ENCODE data around the gene UBE3D. TPM values are rescaled to one million over a fixed set of nuclear protein-coding genes. Genes with fewer than 3 reads are reported as not detected.

Gene UBE3D
- total RNA-seq, 1 experiment from 2014 or later = 9.5 TPM

DNA sequence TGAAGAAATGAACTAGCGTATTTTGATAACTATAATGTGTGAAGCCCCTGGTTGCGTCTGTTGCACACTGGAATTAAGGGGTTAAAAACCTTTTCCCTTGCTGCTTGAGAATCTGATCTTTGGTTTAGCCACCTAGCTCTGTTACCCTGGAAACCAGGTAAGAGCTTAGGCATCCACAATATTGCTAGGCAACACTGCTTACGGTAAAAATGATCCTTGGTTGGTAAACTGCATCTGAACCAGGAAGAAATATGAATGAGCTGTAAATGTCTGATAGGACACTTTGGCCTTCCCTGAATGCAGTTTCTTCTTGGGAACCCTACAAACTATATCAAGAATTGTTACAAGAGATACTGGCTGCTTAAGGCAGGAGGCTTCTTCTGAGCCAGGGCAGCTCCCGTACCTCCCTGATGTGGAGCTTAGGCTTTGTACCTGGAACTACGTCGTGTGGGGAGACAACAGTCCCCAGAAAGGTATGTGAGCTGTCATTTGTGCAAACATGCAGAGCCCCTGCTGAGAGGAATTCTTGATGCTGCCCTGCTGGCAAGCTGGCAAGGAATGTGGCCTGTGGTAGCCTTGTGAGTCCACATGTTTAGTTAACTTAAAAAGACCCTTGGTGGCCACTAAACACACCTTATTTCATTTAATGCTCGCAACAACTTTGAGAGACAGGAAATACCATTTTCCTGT, 18.4 kb downstream of the UBE3D start:
- TF ChIP-seq, protein P1, sequence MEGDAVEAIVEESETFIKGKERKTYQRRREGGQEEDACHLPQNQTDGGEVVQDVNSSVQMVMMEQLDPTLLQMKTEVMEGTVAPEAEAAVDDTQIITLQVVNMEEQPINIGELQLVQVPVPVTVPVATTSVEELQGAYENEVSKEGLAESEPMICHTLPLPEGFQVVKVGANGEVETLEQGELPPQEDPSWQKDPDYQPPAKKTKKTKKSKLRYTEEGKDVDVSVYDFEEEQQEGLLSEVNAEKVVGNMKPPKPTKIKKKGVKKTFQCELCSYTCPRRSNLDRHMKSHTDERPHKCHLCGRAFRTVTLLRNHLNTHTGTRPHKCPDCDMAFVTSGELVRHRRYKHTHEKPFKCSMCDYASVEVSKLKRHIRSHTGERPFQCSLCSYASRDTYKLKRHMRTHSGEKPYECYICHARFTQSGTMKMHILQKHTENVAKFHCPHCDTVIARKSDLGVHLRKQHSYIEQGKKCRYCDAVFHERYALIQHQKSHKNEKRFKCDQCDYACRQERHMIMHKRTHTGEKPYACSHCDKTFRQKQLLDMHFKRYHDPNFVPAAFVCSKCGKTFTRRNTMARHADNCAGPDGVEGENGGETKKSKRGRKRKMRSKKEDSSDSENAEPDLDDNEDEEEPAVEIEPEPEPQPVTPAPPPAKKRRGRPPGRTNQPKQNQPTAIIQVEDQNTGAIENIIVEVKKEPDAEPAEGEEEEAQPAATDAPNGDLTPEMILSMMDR (IDR thresholded peaks at IDR 0.05; ENCODE audit: unreplicated experiment) = no peak
- intact Hi-C loops (cut with micrococcal nuclease; ENCODE audit: unreplicated experiment) = no loop called here
- Mint-ChIP-seq H3K4me1 (ENCODE audit: low read depth, unreplicated experiment) (peaks cover 16% of the 10 kb centered on the region), H3K4me3 (ENCODE audit: low read depth, unreplicated experiment) (no peak overlapping the region), H3K27ac (ENCODE audit: unreplicated experiment) (peak overlapping the region; percentile 78), H3K9me3 (ENCODE audit: low read depth, unreplicated experiment) (no peaks in the 10 kb centered on the region), H3K27me3 (ENCODE audit: unreplicated experiment) (no peaks in the 10 kb centered on the region), H3K36me3 (ENCODE audit: insufficient read depth, unreplicated experiment) (no peaks in the 10 kb centered on the region)
- no TSS peak for BruUV-seq (replicated peaks)
- CTCF ChIA-PET = interaction anchor here (0.6 to 1.0 kb wide), 3 partner anchors 18 to 800 kb away, joined by 3 to 7 read pairs (median 3); partner anchors contain the start of gene UBE3D
- DNase-seq = peak; percentile 49

DNA sequence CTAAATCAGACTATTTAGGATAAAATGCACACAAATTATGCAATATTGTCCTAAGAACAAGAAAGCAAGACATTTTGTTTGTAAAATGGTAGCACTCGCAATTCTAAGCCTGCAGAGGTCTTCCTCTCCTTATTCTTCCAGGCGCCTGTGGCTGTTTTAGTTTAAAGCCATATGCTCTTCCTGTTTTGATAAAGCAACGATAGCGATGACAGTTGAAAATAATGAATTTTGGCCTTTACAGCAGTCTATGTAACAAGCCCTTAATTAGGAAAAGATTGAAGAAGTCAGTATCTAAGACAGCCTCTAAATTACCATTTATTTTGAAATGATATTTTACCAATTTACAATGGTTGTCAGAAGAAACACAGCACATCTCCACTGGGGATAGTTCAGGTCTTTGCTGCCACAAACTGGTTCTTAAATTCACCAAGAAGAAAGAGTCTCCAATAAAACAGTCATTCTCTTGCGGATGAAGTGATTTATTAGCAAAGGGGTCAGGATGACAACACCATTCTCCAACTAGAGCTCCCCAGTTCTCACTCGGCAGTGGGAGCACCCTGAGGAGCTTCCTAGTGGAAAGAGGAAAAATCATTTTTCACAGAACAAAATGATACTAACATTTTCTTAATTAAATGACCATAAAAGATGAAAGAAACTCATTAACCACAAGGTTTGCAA, 21.4 kb downstream of the UBE3D start:
- CTCF ChIA-PET = no interaction called here
- TF ChIP-seq, protein P1 (IDR thresholded peaks at IDR 0.05; ENCODE audit: unreplicated experiment) = no peak
- peaks cover 8% of the 10 kb centered on the region for H3K4me1 Mint-ChIP-seq (ENCODE audit: low read depth, unreplicated experiment)
- no peak overlapping the region for H3K27ac Mint-ChIP-seq (ENCODE audit: unreplicated experiment)
- H3K9me3 Mint-ChIP-seq (ENCODE audit: low read depth, unreplicated experiment) = no peaks in the 10 kb centered on the region
- H3K4me3 Mint-ChIP-seq (ENCODE audit: low read depth, unreplicated experiment) = no peak overlapping the region
- H3K36me3 Mint-ChIP-seq (ENCODE audit: insufficient read depth, unreplicated experiment) = no peaks in the 10 kb centered on the region
- intact Hi-C loops (cut with micrococcal nuclease; ENCODE audit: unreplicated experiment) = no loop called here
- H3K27me3 Mint-ChIP-seq (ENCODE audit: unreplicated experiment) = no peaks in the 10 kb centered on the region
- BruUV-seq (replicated peaks) = no TSS peak
- no peak for DNase-seq

DNA sequence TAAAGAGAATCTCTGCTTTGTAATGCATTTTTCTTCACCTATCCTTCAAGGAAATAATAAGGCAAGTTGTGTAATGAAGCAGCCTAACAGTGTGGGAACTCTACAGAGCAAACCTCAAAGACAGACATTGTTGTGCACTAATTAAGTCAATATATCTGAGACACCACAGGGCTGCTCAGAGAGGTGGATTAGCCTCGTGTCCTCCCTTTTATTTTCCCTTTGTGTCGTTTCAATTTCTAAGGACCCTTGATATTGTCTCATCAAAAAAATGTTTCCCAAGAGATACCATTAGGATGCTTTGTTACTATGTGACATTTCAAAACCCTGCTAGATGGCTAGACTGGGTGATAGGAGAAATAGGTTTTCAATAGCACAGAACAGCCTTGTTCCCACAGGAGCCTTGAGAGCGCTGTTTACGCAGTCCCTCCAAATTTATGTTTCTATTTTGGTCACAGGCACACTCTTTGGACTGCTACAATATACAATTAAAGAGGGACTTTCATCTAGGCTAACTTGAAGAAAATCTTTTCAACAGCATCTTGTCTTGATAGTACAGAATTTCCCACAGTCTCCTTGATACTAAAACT, 23.1 kb downstream of the UBE3D start:
- intact Hi-C loops (cut with micrococcal nuclease; ENCODE audit: unreplicated experiment) = no loop called here
- DNase-seq = no peak
- no peaks in the 10 kb centered on the region for H3K9me3 Mint-ChIP-seq (ENCODE audit: low read depth, unreplicated experiment)
- peaks cover 8% of the 10 kb centered on the region for H3K4me1 Mint-ChIP-seq (ENCODE audit: low read depth, unreplicated experiment)
- no peaks in the 10 kb centered on the region for H3K27me3 Mint-ChIP-seq (ENCODE audit: unreplicated experiment)
- H3K36me3 Mint-ChIP-seq (ENCODE audit: insufficient read depth, unreplicated experiment) = no peaks in the 10 kb centered on the region
- no TSS peak for BruUV-seq (replicated peaks)
- CTCF ChIA-PET = no interaction called here
- no peak overlapping the region for H3K27ac Mint-ChIP-seq (ENCODE audit: unreplicated experiment)
- H3K4me3 Mint-ChIP-seq (ENCODE audit: low read depth, unreplicated experiment) = no peak overlapping the region
- TF ChIP-seq, protein P1 (IDR thresholded peaks at IDR 0.05; ENCODE audit: unreplicated experiment) = no peak

DNA sequence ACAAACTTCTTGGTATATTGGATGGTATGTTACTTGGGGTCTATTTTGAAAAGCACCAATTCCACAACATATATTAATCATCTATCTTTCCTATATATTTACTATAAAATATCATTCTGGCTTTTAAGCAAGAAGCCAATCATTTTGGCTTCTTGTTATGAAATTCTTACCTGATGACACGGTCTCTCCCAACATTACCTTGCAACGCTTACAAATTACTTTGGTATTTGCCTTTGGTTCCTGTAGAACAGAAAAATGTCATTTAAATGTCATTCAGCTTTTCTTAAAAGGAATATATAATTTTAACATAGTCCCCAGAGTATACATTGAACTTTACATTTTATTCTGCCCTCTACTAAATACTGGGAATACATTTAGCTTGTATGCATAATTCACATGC, 27.4 kb downstream of the UBE3D start:
- Mint-ChIP-seq H3K27ac (ENCODE audit: unreplicated experiment) (no peak overlapping the region), H3K27me3 (ENCODE audit: unreplicated experiment) (no peaks in the 10 kb centered on the region), H3K4me1 (ENCODE audit: low read depth, unreplicated experiment) (no peaks in the 10 kb centered on the region), H3K36me3 (ENCODE audit: insufficient read depth, unreplicated experiment) (peaks cover 16% of the 10 kb centered on the region), H3K9me3 (ENCODE audit: low read depth, unreplicated experiment) (peaks cover 3% of the 10 kb centered on the region), H3K4me3 (ENCODE audit: low read depth, unreplicated experiment) (no peak overlapping the region)
- BruUV-seq (replicated peaks) = no TSS peak
- intact Hi-C loops (cut with micrococcal nuclease; ENCODE audit: unreplicated experiment) = no loop called here
- CTCF ChIA-PET = no interaction called here
- DNase-seq = no peak
- TF ChIP-seq, protein P1 (IDR thresholded peaks at IDR 0.05; ENCODE audit: unreplicated experiment) = no peak
